Esophagus squamous epithelium (tissue), 4 donors: ENCODE data around the gene GSTO2.

Experiments
- CTCF ChIP-seq, 6 experiments: fragments of 450-650 bp in 4 of 6; fragments of 200-600 bp in 2 of 6; sonication (generic) in 2 of 6; IDR thresholded peaks; one replicate each; pipeline ENCODE4 v1.5.1; 2016 to 2019; ENCODE audit warnings: antibody characterized with exemption in 6 of 6, mild to moderate bottlenecking in 4 of 6, moderate library complexity in 4 of 6
- POLR2A ChIP-seq, 4 donors: fragments of 450-650 bp; IDR thresholded peaks; one replicate each; pipeline ENCODE4 v1.6.1; 2017; ENCODE audit warnings: antibody characterized with exemption in 4 of 4, mild to moderate bottlenecking in 4 of 4, moderate library complexity in 3 of 4

GRCh38 chr10:104232613-104233102 lies 36.3 kb upstream of the GSTO2 start:
- no peak for TF ChIP-seq CTCF (IDR thresholded peaks at IDR 0.05)
- TF ChIP-seq POLR2A (IDR thresholded peaks at IDR 0.05), result no peak
